Epithelial cell of esophagus (primary cell): ENCODE results near the gene TMEM17.

ENCODE experiments used
- DNase-seq: peaks from one replicate; pipeline ENCODE4 v3.0.0; 2010; ENCODE audit warnings: low read depth
- H3K4me3 ChIP-seq: 2 replicates; pipeline ENCODE4 v1.5.1; 2011; ENCODE audit warnings: mild to moderate bottlenecking, low read length, control low read depth
- CTCF ChIP-seq: IDR thresholded peaks from 2 replicates; pipeline ENCODE4 v1.5.1; 2011; ENCODE audit warnings: low read depth, mild to moderate bottlenecking, low read length, control low read depth, inconsistent platforms; ENCODE audit not compliant: insufficient read depth; ENCODE audit errors: missing control alignments

The TMEM17 gene

GRCh38 chr2:62498739-62499138 is 7.3 kb downstream of the TMEM17 start:
- H3K4me3 ChIP-seq = no peak overlapping the region
- DNase-seq = no peak
- TF ChIP-seq CTCF = no peak

GRCh38 chr2:62495761-62496160 is 10.2 kb downstream of the TMEM17 start:
- no peak overlapping the region for H3K4me3 ChIP-seq
- no peak for TF ChIP-seq CTCF
- DNase-seq = no peak

- no peak overlapping the region for H3K4me3 ChIP-seq
- no peak for TF ChIP-seq CTCF
- no peak for DNase-seq
Measured at GRCh38 chr2:62492048-62492447, 13.9 kb downstream of the TMEM17 start.

- no peak overlapping the region for H3K4me3 ChIP-seq
- no peak for TF ChIP-seq CTCF
- no peak for DNase-seq
Measured at GRCh38 chr2:62489702-62490101, 16.3 kb downstream of the TMEM17 start.

GRCh38 chr2:62489162-62489561 is 16.8 kb downstream of the TMEM17 start:
- TF ChIP-seq CTCF = no peak
- DNase-seq = peak; percentile 24
- no peak overlapping the region for H3K4me3 ChIP-seq

- no peak overlapping the region for H3K4me3 ChIP-seq
- no peak for TF ChIP-seq CTCF
- DNase-seq = peak; percentile 79
Measured at GRCh38 chr2:62486439-62486765, 19.6 kb downstream of the TMEM17 start.

GRCh38 chr2:62485761-62486438 is 20.1 kb downstream of the TMEM17 start:
- DNase-seq = no peak
- no peak overlapping the region for H3K4me3 ChIP-seq
- no peak for TF ChIP-seq CTCF
